Dendritic cell treated with granulocyte-macrophage colony-stimulating factor and Interleukin-4, amounts not matched to agents 40 ng/mL and 50 ng/mL, for 4 days (primary cell): ENCODE data around the gene MOCS1.

Source experiments
- H3K27ac Mint-ChIP-seq: one replicate; pipeline ENCODE4 v1.8.0; 2022; ENCODE audit warnings: mild to moderate bottlenecking, mixed read lengths
- H3K27me3 Mint-ChIP-seq: one replicate; pipeline ENCODE4 v1.8.0; 2022; ENCODE audit warnings: mild to moderate bottlenecking, mixed read lengths
- H3K36me3 Mint-ChIP-seq: one replicate; pipeline ENCODE4 v1.8.0; 2022; ENCODE audit warnings: low read depth, mixed read lengths
- H3K4me1 Mint-ChIP-seq: one replicate; pipeline ENCODE4 v1.8.0; 2022; ENCODE audit warnings: low read depth, mixed read lengths
- H3K4me3 Mint-ChIP-seq: one replicate; pipeline ENCODE4 v1.8.0; 2022; ENCODE audit warnings: mild to moderate bottlenecking, moderate library complexity, mixed read lengths
- H3K9me3 Mint-ChIP-seq: one replicate; pipeline ENCODE4 v1.8.0; 2022; ENCODE audit warnings: mixed read lengths
- intact Hi-C: fragments of 100-400 bp; cut with micrococcal nuclease; formaldehyde crosslinking; loops from one replicate; pipeline ENCODE4 v1.15.0; 2022

The MOCS1 gene

DNA sequence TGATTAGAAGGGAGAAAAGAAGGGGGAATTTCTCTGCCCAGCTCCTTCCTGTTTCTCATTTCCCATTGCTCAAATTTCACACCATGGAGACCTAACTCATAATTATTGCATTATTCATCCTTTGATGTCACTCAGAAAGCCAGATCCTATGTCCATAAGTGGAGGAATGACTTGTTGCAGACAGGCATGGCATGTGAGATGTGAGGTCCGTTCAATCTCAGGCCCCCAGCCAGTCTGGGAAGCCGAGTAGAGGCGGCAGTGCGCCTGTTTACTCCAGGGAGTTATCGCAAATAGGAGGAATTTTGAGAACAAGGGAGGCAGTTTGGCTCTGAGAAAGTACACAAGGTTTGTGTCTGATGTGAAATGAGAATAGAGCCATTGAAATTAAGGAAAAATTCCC is 26.9 kb upstream of the MOCS1 start:
- Mint-ChIP-seq H3K4me3 (no peak overlapping the region), H3K9me3 (no peaks in the 10 kb centered on the region), H3K4me1 (no peaks in the 10 kb centered on the region), H3K27me3 (peaks cover 4% of the 10 kb centered on the region), H3K27ac (no peak overlapping the region), H3K36me3 (no peaks in the 10 kb centered on the region)
- intact Hi-C loops = no loop called here

DNA sequence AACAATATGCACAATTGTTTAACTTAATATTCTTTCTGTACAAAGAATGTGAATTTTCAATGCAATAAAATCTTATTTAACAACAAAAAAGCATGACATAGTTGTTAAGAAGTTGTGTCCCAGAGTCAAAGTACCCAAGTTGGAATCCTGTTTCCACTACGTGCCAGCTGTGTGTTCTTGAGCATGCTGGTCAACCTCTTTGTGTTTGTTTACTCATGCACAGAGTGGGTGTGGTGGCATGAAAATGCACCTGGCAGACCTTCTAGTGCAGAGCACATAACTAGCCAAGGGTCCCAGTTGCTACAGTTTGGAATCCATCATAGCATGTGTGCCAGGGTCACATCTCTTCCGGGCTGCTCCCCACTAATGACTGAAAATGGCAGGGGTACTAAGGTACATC is 24.7 kb upstream of the MOCS1 start:
- no peaks in the 10 kb centered on the region for H3K27me3 Mint-ChIP-seq
- no peaks in the 10 kb centered on the region for H3K9me3 Mint-ChIP-seq
- no peaks in the 10 kb centered on the region for H3K36me3 Mint-ChIP-seq
- no peak overlapping the region for H3K27ac Mint-ChIP-seq
- intact Hi-C loops = no loop called here
- no peaks in the 10 kb centered on the region for H3K4me1 Mint-ChIP-seq
- no peak overlapping the region for H3K4me3 Mint-ChIP-seq

DNA sequence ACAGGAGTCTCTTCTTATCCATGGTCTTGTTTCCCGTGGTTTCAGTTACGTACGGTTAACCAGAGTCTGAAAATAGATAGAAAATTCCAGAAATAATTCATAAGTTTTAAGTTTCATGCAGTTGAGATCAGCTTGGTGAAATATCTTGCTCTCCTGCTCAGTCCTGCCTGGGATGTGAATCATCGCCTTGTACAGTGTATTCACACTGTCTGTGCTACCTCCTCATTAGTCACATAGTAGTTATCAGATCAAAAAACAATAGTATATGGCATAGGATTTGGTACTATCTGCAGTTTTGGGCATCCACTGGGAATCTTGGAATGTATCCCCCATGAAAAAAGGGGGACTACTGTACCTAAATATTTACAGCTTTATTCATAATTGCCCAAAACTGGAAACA is 22.7 kb upstream of the MOCS1 start:
- Mint-ChIP-seq H3K27me3 (no peaks in the 10 kb centered on the region), H3K4me3 (no peak overlapping the region), H3K4me1 (no peaks in the 10 kb centered on the region), H3K27ac (no peak overlapping the region), H3K9me3 (no peaks in the 10 kb centered on the region), H3K36me3 (no peaks in the 10 kb centered on the region)
- intact Hi-C loops = no loop called here

DNA sequence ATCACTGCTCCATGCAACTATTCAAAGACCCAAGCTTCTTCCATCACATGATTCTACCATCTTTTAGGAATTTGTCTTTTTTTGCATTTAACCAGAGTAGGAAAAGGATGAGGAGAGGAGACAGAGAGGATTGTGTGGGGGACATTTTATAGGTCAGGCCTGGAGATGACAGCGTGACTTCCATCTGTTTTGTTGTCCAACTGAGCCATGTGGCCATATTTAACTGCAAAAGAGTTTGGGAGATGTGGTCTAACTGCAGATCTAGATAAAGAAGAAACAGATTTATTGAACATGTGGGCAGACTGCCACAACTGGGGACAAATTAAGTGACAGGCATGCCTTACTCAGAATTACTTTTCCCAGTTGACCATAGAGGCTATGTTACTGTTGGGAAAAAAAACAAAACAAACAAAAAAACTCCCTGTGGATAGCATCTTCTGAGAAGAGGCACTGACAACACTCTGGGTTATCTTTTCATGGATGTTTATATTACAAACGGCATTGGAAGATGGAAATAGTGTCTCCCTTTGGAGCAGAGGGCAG is 18.9 kb upstream of the MOCS1 start:
- no peak overlapping the region for H3K4me3 Mint-ChIP-seq
- no peaks in the 10 kb centered on the region for H3K36me3 Mint-ChIP-seq
- no peak overlapping the region for H3K27ac Mint-ChIP-seq
- H3K27me3 Mint-ChIP-seq = no peaks in the 10 kb centered on the region
- H3K4me1 Mint-ChIP-seq = no peaks in the 10 kb centered on the region
- intact Hi-C loops = no loop called here
- H3K9me3 Mint-ChIP-seq = no peaks in the 10 kb centered on the region

DNA sequence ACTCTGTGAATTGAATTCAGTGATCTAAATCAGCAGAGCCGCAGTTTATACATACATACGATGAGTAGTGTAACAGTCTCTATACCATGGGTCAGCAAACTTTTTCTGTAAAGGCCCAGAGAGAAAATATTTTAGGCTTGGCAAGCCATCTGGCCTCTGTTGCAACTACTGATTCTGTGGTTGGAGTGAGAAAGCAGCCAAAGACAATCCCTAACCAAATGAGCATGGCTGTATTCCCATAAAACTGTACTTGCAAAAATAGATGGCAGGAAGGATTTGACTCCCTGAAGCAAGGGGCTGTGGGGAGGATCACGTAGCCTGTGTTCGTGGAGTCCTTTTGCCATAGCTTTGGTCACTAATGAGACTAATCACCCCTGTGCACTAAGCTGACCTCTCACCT is 17.9 kb upstream of the MOCS1 start:
- Mint-ChIP-seq H3K4me3 (no peak overlapping the region), H3K36me3 (no peaks in the 10 kb centered on the region), H3K9me3 (no peaks in the 10 kb centered on the region), H3K4me1 (no peaks in the 10 kb centered on the region), H3K27me3 (no peaks in the 10 kb centered on the region), H3K27ac (no peak overlapping the region)
- intact Hi-C loops = no loop called here

GRCh38 chr6:39951716-39952115 is 17.5 kb upstream of the MOCS1 start:
- H3K4me3 Mint-ChIP-seq = no peak overlapping the region
- no peak overlapping the region for H3K27ac Mint-ChIP-seq
- intact Hi-C loops = no loop called here
- H3K9me3 Mint-ChIP-seq = no peaks in the 10 kb centered on the region
- H3K4me1 Mint-ChIP-seq = no peaks in the 10 kb centered on the region
- no peaks in the 10 kb centered on the region for H3K36me3 Mint-ChIP-seq
- no peaks in the 10 kb centered on the region for H3K27me3 Mint-ChIP-seq

- Mint-ChIP-seq H3K4me3 (no peak overlapping the region), H3K36me3 (no peaks in the 10 kb centered on the region), H3K9me3 (no peaks in the 10 kb centered on the region), H3K27ac (no peak overlapping the region), H3K4me1 (no peaks in the 10 kb centered on the region), H3K27me3 (no peaks in the 10 kb centered on the region)
- intact Hi-C loops = no loop called here
Observed at GRCh38 chr6:39951191-39951590, 16.9 kb upstream of the MOCS1 start.

DNA sequence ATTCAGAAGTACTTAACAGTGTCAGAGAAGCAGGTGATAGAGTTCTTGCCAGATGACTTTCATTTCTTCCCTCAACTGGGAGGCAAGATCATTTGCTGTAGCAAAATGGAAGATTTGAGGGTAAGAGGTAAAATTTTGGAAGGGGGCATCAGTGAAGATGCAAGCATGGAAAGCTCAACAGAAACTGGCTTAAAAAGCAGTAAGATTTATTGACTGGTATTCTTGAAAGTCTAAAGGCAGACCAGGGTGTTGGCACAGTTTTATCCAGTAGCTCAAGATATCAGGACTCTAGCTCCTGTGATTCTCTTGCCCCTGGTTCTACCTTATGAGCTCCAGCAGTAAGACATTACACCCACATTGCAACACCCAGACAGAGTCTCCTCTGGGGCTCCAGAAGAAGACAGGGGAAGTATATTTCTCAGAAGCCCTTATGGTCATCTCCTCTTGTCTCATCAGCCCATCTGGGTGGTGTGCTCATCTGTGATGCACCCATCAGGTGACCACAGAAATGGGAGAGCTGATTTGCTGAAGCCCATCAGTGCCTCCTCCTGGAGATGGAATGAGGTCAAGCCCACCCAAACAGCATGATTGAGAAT is 16.0 kb upstream of the MOCS1 start:
- intact Hi-C loops = no loop called here
- no peak overlapping the region for H3K27ac Mint-ChIP-seq
- H3K4me1 Mint-ChIP-seq = no peaks in the 10 kb centered on the region
- no peaks in the 10 kb centered on the region for H3K36me3 Mint-ChIP-seq
- H3K9me3 Mint-ChIP-seq = no peaks in the 10 kb centered on the region
- H3K4me3 Mint-ChIP-seq = no peak overlapping the region
- H3K27me3 Mint-ChIP-seq = no peaks in the 10 kb centered on the region

DNA sequence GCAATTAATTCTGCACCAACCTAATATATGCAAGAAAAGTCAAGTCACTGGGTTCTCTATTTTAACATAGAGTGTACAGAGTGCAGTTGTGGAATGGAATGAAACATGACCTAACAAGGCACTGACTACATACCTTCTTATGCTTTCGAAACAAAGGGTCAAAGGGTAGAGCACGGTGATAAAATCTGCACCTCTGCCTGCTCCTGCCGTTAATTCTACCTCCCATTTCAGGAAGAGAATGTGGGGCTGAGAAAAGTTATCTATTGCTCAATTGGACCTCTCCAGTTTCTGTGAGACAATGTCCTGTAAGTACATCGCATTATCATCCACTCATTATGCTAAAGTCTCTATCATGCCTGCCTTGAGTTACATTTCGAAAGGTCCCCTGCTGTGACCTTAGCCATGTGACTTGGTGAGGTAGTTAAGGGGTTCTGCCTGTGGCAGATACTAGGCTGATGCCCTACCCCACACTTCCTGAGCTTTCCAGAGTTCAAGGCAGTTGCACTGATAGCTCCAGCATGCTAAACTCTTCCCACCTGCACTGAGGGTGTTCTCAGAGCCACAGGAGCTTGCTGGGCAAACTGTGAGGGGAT is 14.0 kb upstream of the MOCS1 start:
- no peaks in the 10 kb centered on the region for H3K4me1 Mint-ChIP-seq
- H3K27me3 Mint-ChIP-seq = no peaks in the 10 kb centered on the region
- intact Hi-C loops = no loop called here
- no peak overlapping the region for H3K27ac Mint-ChIP-seq
- H3K36me3 Mint-ChIP-seq = no peaks in the 10 kb centered on the region
- H3K4me3 Mint-ChIP-seq = no peak overlapping the region
- H3K9me3 Mint-ChIP-seq = no peaks in the 10 kb centered on the region

DNA sequence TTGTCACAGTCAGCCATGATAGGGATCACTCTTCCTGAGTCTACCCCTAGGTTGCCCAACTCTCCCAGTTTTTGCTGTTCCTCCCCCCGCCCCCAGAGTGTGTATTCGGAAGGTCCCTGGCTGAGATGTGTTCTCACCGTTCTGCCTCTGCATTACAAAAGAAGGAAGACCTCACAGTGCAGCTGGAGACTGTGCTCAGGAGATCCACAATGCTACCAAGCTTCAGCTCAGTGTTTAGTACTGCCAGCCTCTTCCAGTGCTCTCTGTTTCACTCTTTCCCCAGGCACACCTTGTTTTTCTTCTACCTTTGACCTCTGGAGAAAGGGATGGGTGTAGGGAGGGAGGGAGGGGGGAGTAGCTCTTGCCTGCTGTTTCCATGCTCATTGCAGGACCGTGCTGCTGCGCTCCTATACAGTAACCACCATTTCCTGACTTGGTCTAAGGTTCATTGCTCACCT is 13.4 kb upstream of the MOCS1 start:
- no peaks in the 10 kb centered on the region for H3K4me1 Mint-ChIP-seq
- H3K27ac Mint-ChIP-seq = no peak overlapping the region
- H3K36me3 Mint-ChIP-seq = no peaks in the 10 kb centered on the region
- H3K27me3 Mint-ChIP-seq = no peaks in the 10 kb centered on the region
- H3K4me3 Mint-ChIP-seq = no peak overlapping the region
- intact Hi-C loops = no loop called here
- H3K9me3 Mint-ChIP-seq = no peaks in the 10 kb centered on the region

DNA sequence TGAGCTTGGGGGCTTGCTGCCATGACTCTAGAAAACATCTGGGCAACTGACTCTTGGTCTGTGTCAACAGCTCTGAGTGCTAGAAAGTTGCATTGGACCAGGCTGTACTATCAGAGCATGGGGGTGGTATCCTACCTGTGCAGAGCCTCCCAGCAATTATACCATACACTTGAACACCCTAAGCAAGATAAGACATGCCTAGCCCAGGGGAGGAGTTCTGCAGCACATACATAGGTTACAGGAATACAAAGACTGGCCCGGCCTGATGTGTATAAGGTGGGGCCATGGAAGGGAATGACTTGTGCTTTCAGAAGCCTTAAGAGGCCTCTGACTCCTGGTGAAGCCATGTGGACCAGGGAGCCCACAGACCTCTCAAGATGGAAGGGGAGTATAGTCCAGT is 11.4 kb upstream of the MOCS1 start:
- Mint-ChIP-seq H3K27ac (no peak overlapping the region), H3K4me3 (no peak overlapping the region), H3K9me3 (no peaks in the 10 kb centered on the region), H3K36me3 (no peaks in the 10 kb centered on the region), H3K4me1 (no peaks in the 10 kb centered on the region), H3K27me3 (no peaks in the 10 kb centered on the region)
- intact Hi-C loops = no loop called here

DNA sequence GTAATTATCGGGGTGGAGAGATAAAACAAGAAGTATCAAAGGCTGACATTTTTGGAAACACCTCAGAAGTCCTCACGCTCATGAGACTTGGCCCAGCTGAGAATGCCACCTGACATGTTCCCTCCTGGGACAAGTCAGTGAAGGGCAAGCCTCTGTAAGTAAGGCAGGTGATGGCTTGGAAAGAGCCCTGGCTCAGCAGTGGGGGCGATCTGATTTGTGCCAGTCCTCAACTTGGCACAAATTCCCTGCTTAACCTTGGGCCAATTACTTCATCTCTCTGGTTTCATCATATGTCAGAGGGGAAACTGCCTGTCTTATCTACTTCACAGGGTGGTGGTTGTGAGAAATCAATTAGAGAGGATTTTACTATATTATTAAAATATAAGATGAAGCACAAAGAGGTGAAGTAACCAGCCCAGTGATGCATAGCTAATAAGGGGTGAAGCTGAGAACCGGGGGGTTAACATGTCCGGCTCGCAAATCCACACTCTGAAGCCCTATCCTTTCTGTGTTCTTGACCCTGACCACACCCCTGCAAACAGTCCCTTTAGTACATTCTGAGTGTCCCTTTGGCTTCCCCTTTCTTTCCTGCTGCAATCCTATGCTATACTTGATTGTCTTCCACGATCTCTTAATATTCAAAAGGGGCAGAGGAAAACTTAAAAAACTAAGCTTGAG is 8.8 kb upstream of the MOCS1 start:
- H3K27me3 Mint-ChIP-seq = no peaks in the 10 kb centered on the region
- H3K4me1 Mint-ChIP-seq = no peaks in the 10 kb centered on the region
- no peaks in the 10 kb centered on the region for H3K36me3 Mint-ChIP-seq
- H3K4me3 Mint-ChIP-seq = no peak overlapping the region
- no peaks in the 10 kb centered on the region for H3K9me3 Mint-ChIP-seq
- no peak overlapping the region for H3K27ac Mint-ChIP-seq
- intact Hi-C loops = no loop called here

DNA sequence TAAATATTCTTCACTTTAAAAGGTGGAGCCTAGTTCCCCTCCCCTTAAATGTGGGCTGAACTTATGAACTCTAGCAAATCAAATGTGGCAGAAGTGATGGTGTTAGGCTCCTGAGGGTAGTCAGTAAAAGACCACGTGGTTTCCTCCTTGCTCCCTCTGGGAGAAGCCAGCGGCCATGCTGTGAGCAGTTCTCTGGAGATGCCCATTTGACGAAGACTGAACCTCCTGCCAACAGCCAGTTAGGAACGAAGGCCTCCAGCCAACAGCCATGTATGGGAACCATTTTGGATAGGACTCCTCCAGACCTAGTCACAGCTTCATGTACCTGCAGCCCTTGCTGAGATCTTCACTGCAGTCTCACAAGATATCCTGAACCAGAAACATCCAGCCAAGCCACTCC is 7.6 kb upstream of the MOCS1 start:
- Mint-ChIP-seq H3K4me3 (no peak overlapping the region), H3K36me3 (no peaks in the 10 kb centered on the region), H3K27me3 (peaks cover 6% of the 10 kb centered on the region), H3K27ac (no peak overlapping the region), H3K9me3 (no peaks in the 10 kb centered on the region), H3K4me1 (no peaks in the 10 kb centered on the region)
- intact Hi-C loops = no loop called here

GRCh38 chr6:39941138-39941537 is 6.9 kb upstream of the MOCS1 start:
- Mint-ChIP-seq H3K4me1 (no peaks in the 10 kb centered on the region), H3K36me3 (no peaks in the 10 kb centered on the region), H3K9me3 (no peaks in the 10 kb centered on the region), H3K27ac (no peak overlapping the region), H3K27me3 (peaks cover 7% of the 10 kb centered on the region), H3K4me3 (no peak overlapping the region)
- intact Hi-C loops = no loop called here
